HEK293 (cell line): Measurements from ENCODE around the gene RPS6KA2.

Experiments used
- CTCF ChIA-PET: fragments of 350-600 bp; formaldehyde crosslinking; extraction: SDS; loops from one replicate; lab custom pipeline; 2021; ENCODE audit warnings: antibody characterized with exemption; lab: Yijun Ruan, JAX
- POLR2A ChIA-PET: fragments of 300-600 bp; formaldehyde crosslinking; extraction: SDS; loops from one replicate; lab custom pipeline; 2020; ENCODE audit warnings: antibody characterized with exemption, inconsistent platforms; lab: Yijun Ruan, JAX
- H3K27ac ChIP-seq: fragments of 200-500 bp; sonication (Bioruptor generic); 2 replicates; pipeline ENCODE4 v1.5.1; 2014; ENCODE audit warnings: low read depth, low read length, control low read depth, inconsistent platforms; ENCODE audit errors: extremely low read depth
- H3K36me3 ChIP-seq, 2 experiments: fragments of 200-500 bp in 1 of 2; sonication (Bioruptor generic) in 1 of 2; 1 replicate in 1 of 2; 2 replicates in 1 of 2; pipeline ENCODE4 v1.5.1; 2014 to 2017; ENCODE audit warnings: inconsistent platforms in 2 of 2, low read length in 2 of 2; ENCODE audit not compliant: control insufficient read depth in 2 of 2, insufficient read depth in 1 of 2
- H3K4me1 ChIP-seq: fragments of 200-500 bp; sonication (Bioruptor generic); 2 replicates; pipeline ENCODE4 v1.5.1; 2014; ENCODE audit warnings: mild to moderate bottlenecking, low read length, inconsistent platforms; ENCODE audit not compliant: control insufficient read depth, insufficient read depth
- H3K4me3 ChIP-seq: 2 replicates; pipeline ENCODE4 v1.5.1; 2011; ENCODE audit warnings: low read depth, mild to moderate bottlenecking, control low read depth, low read length, moderate library complexity
- H3K9me3 ChIP-seq: fragments of 200-500 bp; sonication (Bioruptor generic); 2 replicates; pipeline ENCODE4 v1.5.1; 2014; ENCODE audit warnings: low read depth, low read length, inconsistent platforms; ENCODE audit not compliant: control insufficient read depth, insufficient read depth
- BCL11A ChIP-seq: fragments of 450-650 bp; formaldehyde crosslinking; IDR thresholded peaks from 2 replicates; pipeline ENCODE4 v1.5.1; 2016; ENCODE audit warnings: low read depth, missing biosample characterization, missing genetic modification characterization
- HOXA7 ChIP-seq: sonication (generic); formaldehyde crosslinking; IDR thresholded peaks from 2 replicates; pipeline ENCODE4 v1.8.1; 2022; ENCODE audit warnings: missing genetic modification reagents, borderline replicate concordance
- HOXD13 ChIP-seq: sonication (generic); formaldehyde crosslinking; IDR thresholded peaks from 2 replicates; pipeline ENCODE4 v1.8.0; 2022; ENCODE audit warnings: missing genetic modification reagents, borderline replicate concordance
- IKZF3 ChIP-seq: fragments of 450-650 bp; IDR thresholded peaks from 2 replicates; pipeline ENCODE4 v1.5.0; 2018; ENCODE audit warnings: missing biosample characterization, mild to moderate bottlenecking, missing genetic modification characterization, moderate library complexity
- KLF9 ChIP-seq: fragments of 450-650 bp; formaldehyde crosslinking; IDR thresholded peaks from 2 replicates; pipeline ENCODE4 v1.5.1; 2016; ENCODE audit warnings: missing biosample characterization, missing genetic modification characterization, low read depth
- ZBTB17 ChIP-seq: fragments of 450-650 bp; formaldehyde crosslinking; IDR thresholded peaks from 2 replicates; pipeline ENCODE4 v1.5.1; 2016; ENCODE audit warnings: missing biosample characterization, missing genetic modification characterization
- ZBTB20 ChIP-seq: fragments of 450-650 bp; formaldehyde crosslinking; IDR thresholded peaks from 2 replicates; pipeline ENCODE4 v1.5.1; 2016; ENCODE audit warnings: missing biosample characterization, missing genetic modification characterization
- ZNF132 ChIP-seq: fragments of 450-650 bp; formaldehyde crosslinking; IDR thresholded peaks from 2 replicates; pipeline ENCODE4 v1.5.1; 2017; ENCODE audit warnings: missing biosample characterization, missing genetic modification characterization, borderline replicate concordance
- ZNF140 ChIP-seq: fragments of 450-650 bp; formaldehyde crosslinking; IDR thresholded peaks from 2 replicates; pipeline ENCODE4 v1.5.1; 2016; ENCODE audit warnings: missing biosample characterization, missing genetic modification characterization
- ZNF175 ChIP-seq: fragments of 450-650 bp; formaldehyde crosslinking; IDR thresholded peaks from 2 replicates; pipeline ENCODE4 v1.5.1; 2016; ENCODE audit warnings: missing biosample characterization, missing genetic modification characterization
- ZNF274 ChIP-seq, 2 experiments: fragments of 200-500 bp in 1 of 2; fragments of 450-650 bp in 1 of 2; sonication (Bioruptor generic) in 1 of 2; formaldehyde crosslinking in 1 of 2; IDR thresholded peaks; 2 replicates each; pipeline versions ENCODE4 v1.5.1 to v1.6.1; 2014 to 2016; ENCODE audit warnings: borderline replicate concordance in 1 of 2, inconsistent platforms in 1 of 2, low read length in 1 of 2, missing biosample characterization in 1 of 2, missing genetic modification characterization in 1 of 2
- ZNF426 ChIP-seq: fragments of 450-650 bp; formaldehyde crosslinking; IDR thresholded peaks from 2 replicates; pipeline ENCODE4 v1.5.1; 2017; ENCODE audit warnings: missing biosample characterization, missing genetic modification characterization, mild to moderate bottlenecking, inconsistent platforms, moderate library complexity
- ZNF48 ChIP-seq: fragments of 450-650 bp; formaldehyde crosslinking; IDR thresholded peaks from 2 replicates; pipeline ENCODE4 v1.5.1; 2016; ENCODE audit warnings: missing biosample characterization, missing genetic modification characterization
- ZNF510 ChIP-seq: fragments of 450-650 bp; formaldehyde crosslinking; IDR thresholded peaks from 2 replicates; pipeline ENCODE4 v1.5.1; 2018; ENCODE audit warnings: mild to moderate bottlenecking, missing genetic modification characterization, missing biosample characterization; ENCODE audit not compliant: insufficient replicate concordance
- ZNF560 ChIP-seq: fragments of 450-650 bp; formaldehyde crosslinking; IDR thresholded peaks from 2 replicates; pipeline ENCODE4 v1.5.1; 2017; ENCODE audit warnings: missing biosample characterization, missing genetic modification characterization, borderline replicate concordance
- ZNF571 ChIP-seq: fragments of 450-650 bp; formaldehyde crosslinking; IDR thresholded peaks from 2 replicates; pipeline ENCODE4 v1.5.0; 2017; ENCODE audit warnings: missing biosample characterization, missing genetic modification characterization
- ZNF585B ChIP-seq: fragments of 450-650 bp; formaldehyde crosslinking; IDR thresholded peaks from 2 replicates; pipeline ENCODE4 v1.5.1; 2016; ENCODE audit warnings: missing biosample characterization, missing genetic modification characterization
- ZNF596 ChIP-seq: fragments of 450-650 bp; IDR thresholded peaks from 2 replicates; pipeline ENCODE4 v1.5.0; 2018; ENCODE audit warnings: missing biosample characterization, mild to moderate bottlenecking, missing genetic modification characterization, moderate library complexity
- ZNF837 ChIP-seq: fragments of 450-650 bp; formaldehyde crosslinking; IDR thresholded peaks from 2 replicates; pipeline ENCODE4 v1.5.1; 2016; ENCODE audit warnings: missing biosample characterization, missing genetic modification characterization
- ZSCAN16 ChIP-seq: fragments of 450-650 bp; formaldehyde crosslinking; IDR thresholded peaks from 2 replicates; pipeline ENCODE4 v1.5.1; 2016; ENCODE audit warnings: missing biosample characterization, missing genetic modification characterization
- ZSCAN30 ChIP-seq: fragments of 450-650 bp; IDR thresholded peaks from 2 replicates; pipeline ENCODE4 v1.5.1; 2018; ENCODE audit warnings: missing biosample characterization, mild to moderate bottlenecking, missing genetic modification characterization, moderate library complexity
- TF ChIP-seq, protein P1 (sequence below): fragments of 450-650 bp; formaldehyde crosslinking; IDR thresholded peaks from 2 replicates; pipeline ENCODE4 v1.5.1; 2016; ENCODE audit warnings: missing biosample characterization, missing genetic modification characterization
- TF ChIP-seq, protein P2 (sequence below): fragments of 450-650 bp; IDR thresholded peaks from 2 replicates; pipeline ENCODE4 v1.5.1; 2018; ENCODE audit warnings: missing biosample characterization, missing genetic modification characterization
- TF ChIP-seq, protein P3 (sequence below): fragments of 450-650 bp; formaldehyde crosslinking; IDR thresholded peaks from 2 replicates; pipeline ENCODE4 v1.5.1; 2017; ENCODE audit warnings: missing biosample characterization, missing genetic modification characterization

RPS6KA2 gene

DNA sequence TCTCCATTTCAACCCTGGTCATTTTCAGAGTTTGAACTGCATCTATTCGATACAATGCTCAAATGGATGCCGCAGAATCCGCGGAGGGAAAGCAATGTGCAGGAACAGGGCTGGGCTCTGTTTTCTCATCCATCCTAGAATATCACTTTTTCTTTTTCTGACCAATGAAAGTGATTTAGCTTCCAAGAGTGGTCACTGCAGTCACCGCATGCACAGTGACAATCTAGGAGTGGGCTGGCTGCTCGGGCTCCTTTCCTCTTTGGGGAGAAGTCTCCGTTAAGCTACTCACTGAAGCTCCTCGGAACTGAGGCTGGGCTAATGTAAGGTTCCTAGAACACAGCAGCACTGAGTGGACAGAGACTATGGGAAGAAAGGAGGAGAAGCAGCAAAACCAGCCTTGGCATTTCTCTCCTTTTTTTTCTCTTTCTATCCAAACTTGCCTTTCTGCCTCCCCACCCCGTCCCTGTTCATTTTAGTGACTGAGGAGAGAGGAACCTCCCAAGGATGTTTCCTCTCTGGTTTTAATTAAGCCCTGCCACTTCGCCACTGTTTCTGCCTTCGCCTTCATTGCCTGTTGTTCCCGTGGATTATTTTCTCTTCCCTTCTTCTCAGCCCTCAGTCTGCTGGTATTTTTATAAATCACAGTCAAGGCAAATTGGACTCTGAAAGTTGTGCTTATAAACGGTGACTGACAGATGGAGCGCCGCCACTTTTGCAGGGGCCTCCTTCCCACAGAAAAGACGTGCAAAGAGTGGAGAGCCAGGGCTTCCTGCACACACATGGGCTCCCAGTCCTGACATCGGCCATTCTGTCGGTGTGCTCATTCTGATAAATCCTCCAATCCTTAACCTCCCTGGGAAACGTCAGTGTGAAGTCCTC is 81.7 kb downstream of the RPS6KA2 start:
- ChIA-PET CTCF (interaction anchor here (0.7 kb wide), 1 partner anchor 30 kb away, joined by 4 read pairs; no protein-coding TSS in a partner anchor), POLR2A (no interaction called here)
- no peaks in the 10 kb centered on the region for H3K36me3 ChIP-seq
- no peaks in the 10 kb centered on the region for H3K9me3 ChIP-seq
- no peak overlapping the region for H3K4me3 ChIP-seq
- TF ChIP-seq ZNF571 (tag by site-specific recombination), result no peak
- TF ChIP-seq BCL11A (tag by site-specific recombination), result no peak
- TF ChIP-seq ZNF175 (tag by site-specific recombination), result no peak
- TF ChIP-seq ZNF510 (tag by site-specific recombination), result no peak
- TF ChIP-seq ZNF426, result no peak
- TF ChIP-seq, protein P1, sequence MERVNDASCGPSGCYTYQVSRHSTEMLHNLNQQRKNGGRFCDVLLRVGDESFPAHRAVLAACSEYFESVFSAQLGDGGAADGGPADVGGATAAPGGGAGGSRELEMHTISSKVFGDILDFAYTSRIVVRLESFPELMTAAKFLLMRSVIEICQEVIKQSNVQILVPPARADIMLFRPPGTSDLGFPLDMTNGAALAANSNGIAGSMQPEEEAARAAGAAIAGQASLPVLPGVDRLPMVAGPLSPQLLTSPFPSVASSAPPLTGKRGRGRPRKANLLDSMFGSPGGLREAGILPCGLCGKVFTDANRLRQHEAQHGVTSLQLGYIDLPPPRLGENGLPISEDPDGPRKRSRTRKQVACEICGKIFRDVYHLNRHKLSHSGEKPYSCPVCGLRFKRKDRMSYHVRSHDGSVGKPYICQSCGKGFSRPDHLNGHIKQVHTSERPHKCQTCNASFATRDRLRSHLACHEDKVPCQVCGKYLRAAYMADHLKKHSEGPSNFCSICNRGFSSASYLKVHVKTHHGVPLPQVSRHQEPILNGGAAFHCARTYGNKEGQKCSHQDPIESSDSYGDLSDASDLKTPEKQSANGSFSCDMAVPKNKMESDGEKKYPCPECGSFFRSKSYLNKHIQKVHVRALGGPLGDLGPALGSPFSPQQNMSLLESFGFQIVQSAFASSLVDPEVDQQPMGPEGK (tag by site-specific recombination), result no peak
- no peak for TF ChIP-seq ZNF585B
- TF ChIP-seq ZNF48, result no peak
- no peak overlapping the region for H3K27ac ChIP-seq
- no peaks in the 10 kb centered on the region for H3K4me1 ChIP-seq

DNA sequence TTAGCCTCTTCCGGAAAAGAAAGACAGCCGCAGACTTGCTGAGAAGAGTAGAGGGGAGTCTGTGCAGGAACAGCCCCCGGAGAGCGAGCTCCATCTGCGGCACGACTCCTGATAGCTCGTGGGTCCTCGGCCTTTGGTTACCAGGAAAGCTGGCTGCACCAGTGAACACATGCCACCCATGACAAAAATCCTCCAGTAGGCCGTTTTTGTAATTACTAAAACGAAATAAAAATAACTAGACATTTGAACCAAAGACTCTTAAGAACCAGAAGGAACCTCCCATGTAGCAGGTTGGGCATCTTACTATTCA is 82.8 kb downstream of the RPS6KA2 start:
- ChIA-PET POLR2A (no interaction called here), CTCF (interaction anchor here (0.6 to 0.7 kb wide), 2 partner anchors 88 to 944 kb away, joined by 3 read pairs; no protein-coding TSS in a partner anchor)
- H3K27ac ChIP-seq, result no peak overlapping the region
- no peaks in the 10 kb centered on the region for H3K9me3 ChIP-seq
- TF ChIP-seq ZBTB20 (tag by site-specific recombination) (no peak), ZNF140 (tag by site-specific recombination) (no peak), HOXD13 (no peak), KLF9 (tag by site-specific recombination) (no peak), ZNF560 (no peak), ZNF274 (IDR thresholded peaks at IDR 0.05; ENCODE audit: low read length) (no peak), ZNF274 (tag by site-specific recombination; IDR thresholded peaks at IDR 0.05; ENCODE audit: borderline replicate concordance) (no peak), ZNF132 (tag by site-specific recombination) (no peak), ZNF596 (tag by site-specific recombination) (no peak), ZBTB17 (tag by site-specific recombination) (no peak), ZNF837 (tag by site-specific recombination) (no peak), HOXA7 (CRISPR knock-in tag) (no peak), ZSCAN30 (tag by site-specific recombination) (no peak), IKZF3 (tag by site-specific recombination) (no peak), ZSCAN16 (no peak)
- TF ChIP-seq, protein P2, sequence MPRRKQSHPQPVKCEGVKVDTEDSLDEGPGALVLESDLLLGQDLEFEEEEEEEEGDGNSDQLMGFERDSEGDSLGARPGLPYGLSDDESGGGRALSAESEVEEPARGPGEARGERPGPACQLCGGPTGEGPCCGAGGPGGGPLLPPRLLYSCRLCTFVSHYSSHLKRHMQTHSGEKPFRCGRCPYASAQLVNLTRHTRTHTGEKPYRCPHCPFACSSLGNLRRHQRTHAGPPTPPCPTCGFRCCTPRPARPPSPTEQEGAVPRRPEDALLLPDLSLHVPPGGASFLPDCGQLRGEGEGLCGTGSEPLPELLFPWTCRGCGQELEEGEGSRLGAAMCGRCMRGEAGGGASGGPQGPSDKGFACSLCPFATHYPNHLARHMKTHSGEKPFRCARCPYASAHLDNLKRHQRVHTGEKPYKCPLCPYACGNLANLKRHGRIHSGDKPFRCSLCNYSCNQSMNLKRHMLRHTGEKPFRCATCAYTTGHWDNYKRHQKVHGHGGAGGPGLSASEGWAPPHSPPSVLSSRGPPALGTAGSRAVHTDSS (tag by site-specific recombination), result no peak
- TF ChIP-seq, protein P3, sequence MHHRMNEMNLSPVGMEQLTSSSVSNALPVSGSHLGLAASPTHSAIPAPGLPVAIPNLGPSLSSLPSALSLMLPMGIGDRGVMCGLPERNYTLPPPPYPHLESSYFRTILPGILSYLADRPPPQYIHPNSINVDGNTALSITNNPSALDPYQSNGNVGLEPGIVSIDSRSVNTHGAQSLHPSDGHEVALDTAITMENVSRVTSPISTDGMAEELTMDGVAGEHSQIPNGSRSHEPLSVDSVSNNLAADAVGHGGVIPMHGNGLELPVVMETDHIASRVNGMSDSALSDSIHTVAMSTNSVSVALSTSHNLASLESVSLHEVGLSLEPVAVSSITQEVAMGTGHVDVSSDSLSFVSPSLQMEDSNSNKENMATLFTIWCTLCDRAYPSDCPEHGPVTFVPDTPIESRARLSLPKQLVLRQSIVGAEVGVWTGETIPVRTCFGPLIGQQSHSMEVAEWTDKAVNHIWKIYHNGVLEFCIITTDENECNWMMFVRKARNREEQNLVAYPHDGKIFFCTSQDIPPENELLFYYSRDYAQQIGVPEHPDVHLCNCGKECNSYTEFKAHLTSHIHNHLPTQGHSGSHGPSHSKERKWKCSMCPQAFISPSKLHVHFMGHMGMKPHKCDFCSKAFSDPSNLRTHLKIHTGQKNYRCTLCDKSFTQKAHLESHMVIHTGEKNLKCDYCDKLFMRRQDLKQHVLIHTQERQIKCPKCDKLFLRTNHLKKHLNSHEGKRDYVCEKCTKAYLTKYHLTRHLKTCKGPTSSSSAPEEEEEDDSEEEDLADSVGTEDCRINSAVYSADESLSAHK (tag by site-specific recombination), result no peak
- H3K4me3 ChIP-seq, result no peak overlapping the region
- H3K36me3 ChIP-seq, result no peaks in the 10 kb centered on the region
- H3K4me1 ChIP-seq, result no peaks in the 10 kb centered on the region
